ENCODE results near the gene EVC.
"Not testable (repeated sequence)": the region's sequence is repeated elsewhere in the genome, so short reads cannot be mapped to it uniquely, and the experiment has no call there.

EVC gene

GRCh38 chr4:5708449-5709206, 2.4 kb upstream of the EVC start, which contains the start of gene EVC2:
Gene EVC2 (minus strand): TSS chr4:5708559. CDS start chr4:5708513, 46 bp downstream.
- FAIRE-seq: no peak

GRCh38 chr4:5709207-5709575, 1.8 kb upstream of the EVC start:
- FAIRE-seq: no peak

GRCh38 chr4:5710065-5710960, 688 bp upstream of the EVC start:
- no peak for FAIRE-seq

- no peak for FAIRE-seq
Measured at GRCh38 chr4:5711479-5712184, 631 bp downstream of the EVC start.

- no peak for FAIRE-seq
Measured at GRCh38 chr4:5712517-5712916, 1.5 kb downstream of the EVC start.

- FAIRE-seq: no peak
Measured at GRCh38 chr4:5712931-5713330, 1.9 kb downstream of the EVC start.

- FAIRE-seq: no peak
Measured at GRCh38 chr4:5713861-5714260, 2.9 kb downstream of the EVC start.

GRCh38 chr4:5715357-5715756, 4.4 kb downstream of the EVC start:
- FAIRE-seq: no peak

GRCh38 chr4:5716391-5716790, 5.4 kb downstream of the EVC start:
- no peak for FAIRE-seq

GRCh38 chr4:5717449-5718158, 6.6 kb downstream of the EVC start:
- no peak for FAIRE-seq

- no peak for FAIRE-seq
Measured at GRCh38 chr4:5718411-5718810, 7.4 kb downstream of the EVC start.

- FAIRE-seq: no peak
Measured at GRCh38 chr4:5719350-5720055, 8.5 kb downstream of the EVC start.

GRCh38 chr4:5720157-5720850, 9.3 kb downstream of the EVC start:
- FAIRE-seq: no peak

GRCh38 chr4:5720980-5721379, 10.0 kb downstream of the EVC start:
- FAIRE-seq: no peak

- no peak for FAIRE-seq
Measured at GRCh38 chr4:5721923-5722322, 10.9 kb downstream of the EVC start.

- FAIRE-seq: no peak
Measured at GRCh38 chr4:5722328-5722727, 11.3 kb downstream of the EVC start.

- FAIRE-seq: no peak
Measured at GRCh38 chr4:5724377-5724776, 13.4 kb downstream of the EVC start.

- not testable (repeated sequence) for FAIRE-seq
Measured at GRCh38 chr4:5728412-5728811, 17.4 kb downstream of the EVC start.

- no peak for FAIRE-seq
Measured at GRCh38 chr4:5730436-5730835, 19.4 kb downstream of the EVC start.

GRCh38 chr4:5730993-5731990, 20.3 kb downstream of the EVC start:
- FAIRE-seq: no peak
